ENCODE results near the gene MALRD1. TPM values are rescaled to one million over a fixed set of nuclear protein-coding genes. Genes with fewer than 3 reads are reported as not detected.

Gene MALRD1
- total RNA-seq, 1 donor from 2014 or later = 0.28 TPM

DNA sequence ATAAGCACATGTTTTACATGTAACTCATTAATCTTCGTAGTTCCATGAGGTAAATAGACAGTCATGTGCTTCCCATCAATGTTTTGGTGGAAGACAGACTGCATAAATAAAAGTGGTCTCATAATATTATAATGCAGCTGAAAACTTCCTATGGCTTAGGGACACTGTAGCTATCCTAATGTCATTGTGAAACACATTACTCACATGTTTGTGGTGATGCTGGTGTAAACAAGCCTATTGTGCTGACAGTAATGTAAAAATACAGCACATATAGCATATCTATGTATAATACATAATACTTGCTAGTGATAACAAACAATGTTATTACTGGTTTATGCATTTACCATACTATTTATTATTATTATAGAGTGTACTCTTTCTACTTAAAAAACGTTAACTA lies 730.4 kb downstream of the MALRD1 start:
- Mint-ChIP-seq H3K4me1 (ENCODE audit: unreplicated experiment) (peaks cover 7% of the 10 kb centered on the region), H3K36me3 (ENCODE audit: low read depth, unreplicated experiment) (no peaks in the 10 kb centered on the region), H3K27ac (ENCODE audit: unreplicated experiment) (no peak overlapping the region), H3K4me3 (ENCODE audit: unreplicated experiment) (no peak overlapping the region), H3K27me3 (ENCODE audit: unreplicated experiment) (no peaks in the 10 kb centered on the region), H3K9me3 (ENCODE audit: unreplicated experiment) (no peaks in the 10 kb centered on the region)
- DNase-seq (ENCODE audit: low spot score) = no peak
- TF ChIP-seq, protein P1, sequence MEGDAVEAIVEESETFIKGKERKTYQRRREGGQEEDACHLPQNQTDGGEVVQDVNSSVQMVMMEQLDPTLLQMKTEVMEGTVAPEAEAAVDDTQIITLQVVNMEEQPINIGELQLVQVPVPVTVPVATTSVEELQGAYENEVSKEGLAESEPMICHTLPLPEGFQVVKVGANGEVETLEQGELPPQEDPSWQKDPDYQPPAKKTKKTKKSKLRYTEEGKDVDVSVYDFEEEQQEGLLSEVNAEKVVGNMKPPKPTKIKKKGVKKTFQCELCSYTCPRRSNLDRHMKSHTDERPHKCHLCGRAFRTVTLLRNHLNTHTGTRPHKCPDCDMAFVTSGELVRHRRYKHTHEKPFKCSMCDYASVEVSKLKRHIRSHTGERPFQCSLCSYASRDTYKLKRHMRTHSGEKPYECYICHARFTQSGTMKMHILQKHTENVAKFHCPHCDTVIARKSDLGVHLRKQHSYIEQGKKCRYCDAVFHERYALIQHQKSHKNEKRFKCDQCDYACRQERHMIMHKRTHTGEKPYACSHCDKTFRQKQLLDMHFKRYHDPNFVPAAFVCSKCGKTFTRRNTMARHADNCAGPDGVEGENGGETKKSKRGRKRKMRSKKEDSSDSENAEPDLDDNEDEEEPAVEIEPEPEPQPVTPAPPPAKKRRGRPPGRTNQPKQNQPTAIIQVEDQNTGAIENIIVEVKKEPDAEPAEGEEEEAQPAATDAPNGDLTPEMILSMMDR (IDR thresholded peaks at IDR 0.05; ENCODE audit: unreplicated experiment) = no peak

DNA sequence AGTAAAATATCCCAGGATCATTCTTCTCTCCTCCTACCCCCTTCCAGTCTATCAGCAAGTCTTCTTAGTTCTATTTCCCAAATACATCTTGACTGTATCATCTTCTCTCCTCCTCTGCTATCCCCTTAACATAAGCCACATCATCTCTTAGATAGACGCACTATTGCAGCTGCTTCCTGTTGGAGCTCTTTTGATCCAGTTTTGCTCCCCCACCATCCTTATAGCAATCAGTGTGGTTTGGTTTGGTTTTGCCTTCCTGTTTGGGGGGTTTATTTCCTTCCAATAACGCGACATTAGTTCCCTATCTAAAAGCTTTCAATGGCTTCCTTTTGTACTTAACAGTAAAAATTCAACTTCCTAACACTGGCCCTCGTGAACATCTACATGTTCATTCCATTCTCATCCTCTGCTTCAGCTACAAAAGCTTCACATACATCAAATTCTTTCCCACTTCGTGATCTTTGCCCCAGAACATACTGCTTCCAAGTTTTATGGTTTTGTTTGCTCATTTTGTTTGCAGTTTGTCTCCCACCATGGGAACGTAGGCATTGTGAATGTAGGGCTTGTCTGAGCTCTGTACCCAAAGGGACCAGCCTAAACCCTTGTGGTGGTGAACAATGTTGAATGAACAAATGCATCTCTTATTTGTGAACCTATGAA lies 734.0 kb downstream of the MALRD1 start:
- Mint-ChIP-seq H3K4me1 (ENCODE audit: unreplicated experiment) (peaks cover 10% of the 10 kb centered on the region), H3K9me3 (ENCODE audit: unreplicated experiment) (no peaks in the 10 kb centered on the region), H3K27me3 (ENCODE audit: unreplicated experiment) (no peaks in the 10 kb centered on the region), H3K27ac (ENCODE audit: unreplicated experiment) (no peak overlapping the region), H3K36me3 (ENCODE audit: low read depth, unreplicated experiment) (no peaks in the 10 kb centered on the region), H3K4me3 (ENCODE audit: unreplicated experiment) (no peak overlapping the region)
- DNase-seq (ENCODE audit: low spot score) = no peak
- TF ChIP-seq, protein P1 (IDR thresholded peaks at IDR 0.05; ENCODE audit: unreplicated experiment) = no peak

DNA sequence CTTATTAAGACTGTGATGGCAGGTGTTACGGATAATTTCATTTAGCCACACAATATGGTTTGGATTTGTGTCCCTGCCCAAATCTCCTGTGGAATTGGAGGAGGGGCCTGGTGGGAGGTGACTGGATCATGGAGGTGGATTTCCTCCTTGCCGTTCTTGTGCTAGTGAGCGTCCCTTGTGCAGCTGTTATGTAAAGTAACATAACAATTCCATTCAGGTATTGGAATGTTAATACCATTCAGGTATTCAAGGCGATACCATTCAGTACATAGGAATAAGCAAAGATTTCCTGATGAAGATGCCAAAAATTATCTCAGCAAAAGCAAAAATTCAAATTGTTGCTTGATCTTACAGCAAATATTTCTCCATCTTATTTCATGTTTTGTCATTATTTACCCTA lies 735.1 kb downstream of the MALRD1 start:
- no peaks in the 10 kb centered on the region for H3K36me3 Mint-ChIP-seq (ENCODE audit: low read depth, unreplicated experiment)

More for the DNA sequence above, 735.1 kb downstream of the MALRD1 start:
- no peak for DNase-seq (ENCODE audit: low spot score)
- Mint-ChIP-seq H3K27ac (ENCODE audit: unreplicated experiment) (no peak overlapping the region), H3K4me1 (ENCODE audit: unreplicated experiment) (peaks cover 10% of the 10 kb centered on the region), H3K4me3 (ENCODE audit: unreplicated experiment) (no peak overlapping the region), H3K9me3 (ENCODE audit: unreplicated experiment) (no peaks in the 10 kb centered on the region), H3K27me3 (ENCODE audit: unreplicated experiment) (no peaks in the 10 kb centered on the region)
- TF ChIP-seq, protein P1 (IDR thresholded peaks at IDR 0.05; ENCODE audit: unreplicated experiment) = no peak
